ENCODE results near the gene MRTFA.
A peak's percentile ranks its signal among the peaks of the same experiment; 100 is the strongest.

The MRTFA gene

GRCh38 chr22:40443732-40444131 lies 192.8 kb downstream of the MRTFA start:
- peaks cover 12% of the 10 kb centered on the region for H3K4me1 Mint-ChIP-seq (ENCODE audit: low read depth)
- H3K9me3 Mint-ChIP-seq, result no peaks in the 10 kb centered on the region
- no peak overlapping the region for H3K4me3 Mint-ChIP-seq
- H3K27ac Mint-ChIP-seq, result no peak overlapping the region
- peaks cover 16% of the 10 kb centered on the region for H3K36me3 Mint-ChIP-seq (ENCODE audit: low read depth)
- H3K27me3 Mint-ChIP-seq (ENCODE audit: low read depth), result no peaks in the 10 kb centered on the region

GRCh38 chr22:40441761-40442390 lies 194.6 kb downstream of the MRTFA start:
- Mint-ChIP-seq H3K4me1 (ENCODE audit: low read depth) (peaks cover 15% of the 10 kb centered on the region), H3K9me3 (no peaks in the 10 kb centered on the region), H3K4me3 (no peak overlapping the region), H3K27me3 (ENCODE audit: low read depth) (no peaks in the 10 kb centered on the region), H3K27ac (no peak overlapping the region), H3K36me3 (ENCODE audit: low read depth) (peaks cover 16% of the 10 kb centered on the region)

- H3K27ac Mint-ChIP-seq, result peak overlapping the region; percentile 41
Measured at GRCh38 chr22:40436505-40437431, 199.8 kb downstream of the MRTFA start.

GRCh38 chr22:40434745-40435144 lies 201.8 kb downstream of the MRTFA start:
- no peak overlapping the region for H3K4me3 Mint-ChIP-seq
- no peaks in the 10 kb centered on the region for H3K27me3 Mint-ChIP-seq (ENCODE audit: low read depth)
- H3K9me3 Mint-ChIP-seq, result no peaks in the 10 kb centered on the region
- no peak overlapping the region for H3K27ac Mint-ChIP-seq
- H3K36me3 Mint-ChIP-seq (ENCODE audit: low read depth), result peaks cover 18% of the 10 kb centered on the region
- peaks cover 16% of the 10 kb centered on the region for H3K4me1 Mint-ChIP-seq (ENCODE audit: low read depth)

More at GRCh38 chr22:40436505-40437431, 199.8 kb downstream of the MRTFA start:
- no peaks in the 10 kb centered on the region for H3K27me3 Mint-ChIP-seq (ENCODE audit: low read depth)
- H3K9me3 Mint-ChIP-seq, result no peaks in the 10 kb centered on the region
- peaks cover 13% of the 10 kb centered on the region for H3K36me3 Mint-ChIP-seq (ENCODE audit: low read depth)
- H3K4me3 Mint-ChIP-seq, result no peak overlapping the region
- H3K4me1 Mint-ChIP-seq (ENCODE audit: low read depth), result peaks cover 24% of the 10 kb centered on the region

GRCh38 chr22:40434106-40434505 lies 202.4 kb downstream of the MRTFA start:
- H3K27me3 Mint-ChIP-seq (ENCODE audit: low read depth), result no peaks in the 10 kb centered on the region
- H3K9me3 Mint-ChIP-seq, result no peaks in the 10 kb centered on the region
- peaks cover 23% of the 10 kb centered on the region for H3K36me3 Mint-ChIP-seq (ENCODE audit: low read depth)
- no peak overlapping the region for H3K27ac Mint-ChIP-seq
- H3K4me1 Mint-ChIP-seq (ENCODE audit: low read depth), result peaks cover 16% of the 10 kb centered on the region
- H3K4me3 Mint-ChIP-seq, result no peak overlapping the region

GRCh38 chr22:40433416-40434090 lies 203.0 kb downstream of the MRTFA start:
- Mint-ChIP-seq H3K27me3 (ENCODE audit: low read depth) (no peaks in the 10 kb centered on the region), H3K36me3 (ENCODE audit: low read depth) (peaks cover 29% of the 10 kb centered on the region), H3K4me3 (no peak overlapping the region), H3K9me3 (no peaks in the 10 kb centered on the region), H3K27ac (no peak overlapping the region), H3K4me1 (ENCODE audit: low read depth) (peaks cover 14% of the 10 kb centered on the region)

- Mint-ChIP-seq H3K27ac (no peak overlapping the region), H3K4me3 (no peak overlapping the region), H3K9me3 (no peaks in the 10 kb centered on the region), H3K36me3 (ENCODE audit: low read depth) (peaks cover 32% of the 10 kb centered on the region), H3K27me3 (ENCODE audit: low read depth) (no peaks in the 10 kb centered on the region), H3K4me1 (ENCODE audit: low read depth) (peaks cover 13% of the 10 kb centered on the region)
Measured at GRCh38 chr22:40432625-40433024, 203.9 kb downstream of the MRTFA start.

- Mint-ChIP-seq H3K9me3 (no peaks in the 10 kb centered on the region), H3K4me1 (ENCODE audit: low read depth) (peaks cover 12% of the 10 kb centered on the region), H3K27ac (no peak overlapping the region), H3K27me3 (ENCODE audit: low read depth) (no peaks in the 10 kb centered on the region), H3K36me3 (ENCODE audit: low read depth) (peaks cover 36% of the 10 kb centered on the region), H3K4me3 (no peak overlapping the region)
Measured at GRCh38 chr22:40432157-40432556, 204.4 kb downstream of the MRTFA start.

GRCh38 chr22:40430991-40431390 lies 205.5 kb downstream of the MRTFA start:
- H3K27ac Mint-ChIP-seq, result no peak overlapping the region
- no peak overlapping the region for H3K4me3 Mint-ChIP-seq
- peaks cover 45% of the 10 kb centered on the region for H3K36me3 Mint-ChIP-seq (ENCODE audit: low read depth)
- H3K9me3 Mint-ChIP-seq, result no peaks in the 10 kb centered on the region
- no peaks in the 10 kb centered on the region for H3K4me1 Mint-ChIP-seq (ENCODE audit: low read depth)
- H3K27me3 Mint-ChIP-seq (ENCODE audit: low read depth), result no peaks in the 10 kb centered on the region

GRCh38 chr22:40429481-40429880 lies 207.0 kb downstream of the MRTFA start:
- H3K4me3 Mint-ChIP-seq, result no peak overlapping the region
- no peaks in the 10 kb centered on the region for H3K9me3 Mint-ChIP-seq
- H3K36me3 Mint-ChIP-seq (ENCODE audit: low read depth), result peaks cover 46% of the 10 kb centered on the region
- no peaks in the 10 kb centered on the region for H3K4me1 Mint-ChIP-seq (ENCODE audit: low read depth)
- H3K27ac Mint-ChIP-seq, result peak overlapping the region; percentile 20
- H3K27me3 Mint-ChIP-seq (ENCODE audit: low read depth), result no peaks in the 10 kb centered on the region

- H3K36me3 Mint-ChIP-seq (ENCODE audit: low read depth), result peaks cover 43% of the 10 kb centered on the region
- no peaks in the 10 kb centered on the region for H3K4me1 Mint-ChIP-seq (ENCODE audit: low read depth)
- peak overlapping the region; percentile 47 for H3K27ac Mint-ChIP-seq
- no peaks in the 10 kb centered on the region for H3K9me3 Mint-ChIP-seq
- H3K27me3 Mint-ChIP-seq (ENCODE audit: low read depth), result no peaks in the 10 kb centered on the region
- H3K4me3 Mint-ChIP-seq, result no peak overlapping the region
Measured at GRCh38 chr22:40428796-40429195, 207.7 kb downstream of the MRTFA start.

- Mint-ChIP-seq H3K4me3 (no peak overlapping the region), H3K27me3 (ENCODE audit: low read depth) (no peaks in the 10 kb centered on the region), H3K27ac (no peak overlapping the region), H3K4me1 (ENCODE audit: low read depth) (peaks cover 10% of the 10 kb centered on the region), H3K9me3 (no peaks in the 10 kb centered on the region), H3K36me3 (ENCODE audit: low read depth) (peaks cover 49% of the 10 kb centered on the region)
Measured at GRCh38 chr22:40426594-40427333, 209.8 kb downstream of the MRTFA start.

GRCh38 chr22:40425082-40425481 lies 211.4 kb downstream of the MRTFA start:
- H3K27ac Mint-ChIP-seq, result no peak overlapping the region
- H3K4me1 Mint-ChIP-seq (ENCODE audit: low read depth), result peaks cover 12% of the 10 kb centered on the region
- no peaks in the 10 kb centered on the region for H3K9me3 Mint-ChIP-seq
- H3K27me3 Mint-ChIP-seq (ENCODE audit: low read depth), result no peaks in the 10 kb centered on the region
- peaks cover 48% of the 10 kb centered on the region for H3K36me3 Mint-ChIP-seq (ENCODE audit: low read depth)
- no peak overlapping the region for H3K4me3 Mint-ChIP-seq
